Stomach (tissue), 4 donors: ENCODE data around the gene TTC27.

Source experiments
- CTCF ChIP-seq, 7 experiments: fragments of 450-650 bp in 4 of 7; fragments of 200-600 bp in 3 of 7; sonication (generic) in 3 of 7; IDR thresholded peaks; one replicate each; pipeline ENCODE4 v1.5.1; 2016 to 2019; ENCODE audit warnings: antibody characterized with exemption in 7 of 7, control low read depth in 2 of 7, mild to moderate bottlenecking in 1 of 7
- EP300 ChIP-seq: sonication (generic); formaldehyde crosslinking; IDR thresholded peaks from one replicate; pipeline ENCODE4 v1.6.1; 2017; ENCODE audit warnings: antibody characterized with exemption
- POLR2A ChIP-seq, 4 donors: fragments of 450-650 bp; IDR thresholded peaks; one replicate each; pipeline ENCODE4 v1.6.1; 2016; ENCODE audit warnings: antibody characterized with exemption in 4 of 4, control low read depth in 2 of 4, mild to moderate bottlenecking in 1 of 4, moderate library complexity in 1 of 4
- POLR2AphosphoS5 ChIP-seq, 3 donors: sonication (generic); formaldehyde crosslinking; IDR thresholded peaks; one replicate each; pipeline ENCODE4 v1.6.1; 2016; ENCODE audit warnings: antibody characterized with exemption in 3 of 3

GRCh38 chr2:32719933-32720716 lies 92.3 kb downstream of the TTC27 start:
- TF ChIP-seq CTCF (IDR thresholded peaks at IDR 0.05) (no peak), EP300 (no peak), POLR2AphosphoS5 (IDR thresholded peaks at IDR 0.05) (no peak), POLR2A (IDR thresholded peaks at IDR 0.05) (no peak)
